Smooth muscle cell (in vitro differentiated cells): ENCODE data around the gene PDE3B. TPM values are rescaled to one million over a fixed set of nuclear protein-coding genes. Genes with fewer than 3 reads are reported as not detected.

Experiments used
- DNase-seq: peaks from one replicate; lab custom pipeline; 2025; ENCODE audit not compliant: unreplicated experiment; lab: John Stamatoyannopoulos, UW
- H2AFZ ChIP-seq: fragments of 200-600 bp; sonication (generic); 2 replicates; pipeline ENCODE4 v1.6.0; 2016; ENCODE audit warnings: antibody characterized with exemption, low read depth, mild to moderate bottlenecking
- H3F3A ChIP-seq: fragments of 200-600 bp; sonication (generic); 2 replicates; pipeline ENCODE4 v1.6.0; 2017; ENCODE audit warnings: antibody characterized with exemption, low read depth
- H3K27ac ChIP-seq: fragments of 200-600 bp; sonication (generic); 2 replicates; pipeline ENCODE4 v1.5.1; 2016; ENCODE audit warnings: low read depth, mild to moderate bottlenecking
- H3K27me3 ChIP-seq: fragments of 200-600 bp; sonication (generic); 2 replicates; pipeline ENCODE4 v1.6.1; 2016; ENCODE audit warnings: low read depth, mild to moderate bottlenecking
- H3K36me3 ChIP-seq: fragments of 200-600 bp; sonication (generic); 2 replicates; pipeline ENCODE4 v1.5.1; 2016; ENCODE audit warnings: low read depth
- H3K4me1 ChIP-seq: fragments of 200-600 bp; sonication (generic); 2 replicates; pipeline ENCODE4 v1.5.1; 2016; ENCODE audit warnings: low read depth
- H3K4me2 ChIP-seq: fragments of 200-600 bp; sonication (generic); 2 replicates; pipeline ENCODE4 v1.6.0; 2016; ENCODE audit warnings: mild to moderate bottlenecking
- H3K4me3 ChIP-seq: fragments of 200-600 bp; sonication (generic); 2 replicates; pipeline ENCODE4 v1.5.1; 2016; ENCODE audit warnings: mild to moderate bottlenecking
- H3K79me2 ChIP-seq: fragments of 200-600 bp; sonication (generic); 2 replicates; pipeline ENCODE4 v1.6.0; 2016; ENCODE audit warnings: low read depth, mild to moderate bottlenecking
- H3K9ac ChIP-seq: fragments of 200-600 bp; sonication (generic); 2 replicates; pipeline ENCODE4 v1.6.0; 2016; ENCODE audit warnings: low read depth
- H3K9me3 ChIP-seq: fragments of 200-600 bp; sonication (generic); replicated peaks from 2 replicates; pipeline ENCODE4 v1.5.1; 2016; ENCODE audit warnings: low read depth
- H4K20me1 ChIP-seq: fragments of 200-600 bp; sonication (generic); 2 replicates; pipeline ENCODE4 v1.6.0; 2016; ENCODE audit warnings: low read depth
- WGBS: methylation state at CpG from one replicate; pipeline ENCODE4 v1.1.7; 2016; ENCODE audit warnings: low lambda C conversion rate; 5-methylcytosine and 5-hydroxymethylcytosine counted together
- polyA plus RNA-seq: library from polyadenylated mRNA; unstranded; fragments of >200 nt; fragmentation: Nextera tagmentation; extraction: Ambion mirVana; gene quantifications from 2 replicates; pipeline ENCODE4 v1.2.1, GENCODE V29; 2016
- small RNA-seq: library from RNA; depleted of rRNA; stranded (forward); fragments of <200 nt; gene quantifications from one replicate; pipeline ENCODE3, GENCODE V24; 2014
- total RNA-seq: library from RNA; depleted of rRNA; stranded (reverse); fragments of >200 nt; gene quantifications from 2 replicates; pipeline ENCODE4 v1.2.3, GENCODE V29; 2014
- TF ChIP-seq, protein P1 (sequence below): fragments of 200-600 bp; sonication (generic); IDR thresholded peaks from 2 replicates; pipeline ENCODE4 v1.5.1; 2017; ENCODE audit warnings: borderline replicate concordance, mild to moderate bottlenecking, antibody characterized with exemption; ENCODE audit not compliant: insufficient read depth, poor library complexity, severe bottlenecking

PDE3B gene
- total and polyA plus RNA-seq, 2 experiments from 2014 or later: 1.7 to 1.8 TPM

- Histone ChIP-seq H2AFZ (no peak overlapping the region), H3K27ac (no peak overlapping the region), H3K27me3 (peaks cover 3% of the 10 kb centered on the region), H3K4me1 (no peaks in the 10 kb centered on the region), H3K4me2 (no peak overlapping the region), H3K4me3 (no peak overlapping the region), H3K79me2 (no peaks in the 10 kb centered on the region), H3K9me3 (no peaks in the 10 kb centered on the region), H3K9ac (no peak overlapping the region), H4K20me1 (no peaks in the 10 kb centered on the region), H3K36me3 (no peaks in the 10 kb centered on the region), H3F3A (no peaks in the 10 kb centered on the region)
- DNase-seq: no peak
- TF ChIP-seq, protein P1, sequence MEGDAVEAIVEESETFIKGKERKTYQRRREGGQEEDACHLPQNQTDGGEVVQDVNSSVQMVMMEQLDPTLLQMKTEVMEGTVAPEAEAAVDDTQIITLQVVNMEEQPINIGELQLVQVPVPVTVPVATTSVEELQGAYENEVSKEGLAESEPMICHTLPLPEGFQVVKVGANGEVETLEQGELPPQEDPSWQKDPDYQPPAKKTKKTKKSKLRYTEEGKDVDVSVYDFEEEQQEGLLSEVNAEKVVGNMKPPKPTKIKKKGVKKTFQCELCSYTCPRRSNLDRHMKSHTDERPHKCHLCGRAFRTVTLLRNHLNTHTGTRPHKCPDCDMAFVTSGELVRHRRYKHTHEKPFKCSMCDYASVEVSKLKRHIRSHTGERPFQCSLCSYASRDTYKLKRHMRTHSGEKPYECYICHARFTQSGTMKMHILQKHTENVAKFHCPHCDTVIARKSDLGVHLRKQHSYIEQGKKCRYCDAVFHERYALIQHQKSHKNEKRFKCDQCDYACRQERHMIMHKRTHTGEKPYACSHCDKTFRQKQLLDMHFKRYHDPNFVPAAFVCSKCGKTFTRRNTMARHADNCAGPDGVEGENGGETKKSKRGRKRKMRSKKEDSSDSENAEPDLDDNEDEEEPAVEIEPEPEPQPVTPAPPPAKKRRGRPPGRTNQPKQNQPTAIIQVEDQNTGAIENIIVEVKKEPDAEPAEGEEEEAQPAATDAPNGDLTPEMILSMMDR: no peak
- 97% methylated on average over 1 of the region's 1 CpG for WGBS
Observed at GRCh38 chr11:14916403-14916802, 272.8 kb downstream of the PDE3B start.

Small RNA genes lying within 50 kb of the gene (small RNA-seq; reads per million reads assigned to genes)
- not detected for gene CALCP

Other genes starting within 250 kb of the PDE3B start
- gene COPB1, start 144.0 kb upstream of the PDE3B start, total RNA-seq: 299 and 365 TPM in 2 replicates
- 130 and 135 TPM in 2 replicates for gene COPB1, start 144.0 kb upstream of the PDE3B start, polyA plus RNA-seq
- gene PSMA1, start 123.4 kb upstream of the PDE3B start, total RNA-seq: 205 and 207 TPM in 2 replicates
- gene PSMA1, start 123.4 kb upstream of the PDE3B start, polyA plus RNA-seq: 236 and 256 TPM in 2 replicates
- 16.8 and 22.1 TPM in 2 replicates for gene CYP2R1, start 248.4 kb downstream of the PDE3B start, total RNA-seq
- 13.5 and 14.5 TPM in 2 replicates for gene CYP2R1, start 248.4 kb downstream of the PDE3B start, polyA plus RNA-seq